Measurements from ENCODE around the gene SNAPC2.

GRCh38 chr19:7907544-7907943, 12.6 kb upstream of the SNAPC2 start:
- no peak for TF ChIP-seq POLR2AphosphoS5 (IDR thresholded peaks at IDR 0.05; ENCODE audit: low read depth)
- TF ChIP-seq CTCF (IDR thresholded peaks at IDR 0.05; ENCODE audit: insufficient read depth, low read length) = no peak

Data from HL-60 (cell line).